ENCODE data around the gene SCN7A.

DNA sequence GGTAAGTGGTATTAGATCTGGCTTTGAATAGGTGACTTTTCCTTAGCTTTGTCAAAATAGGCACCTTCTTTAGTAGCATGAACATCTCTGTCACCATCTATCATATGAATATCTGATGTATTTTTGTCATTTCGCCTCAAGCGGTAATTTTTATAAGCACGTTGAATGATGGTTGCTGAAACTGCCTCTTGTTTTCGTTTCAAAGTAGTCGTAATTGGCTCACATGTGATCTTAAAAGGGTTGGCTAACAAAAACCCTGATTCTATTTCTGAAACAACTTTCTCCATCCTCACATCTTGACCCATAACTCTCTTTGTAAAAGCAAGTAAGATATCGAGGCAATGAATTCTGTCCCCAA is 88.5 kb downstream of the SCN7A start:
- no peak for TF ChIP-seq TAF1 (IDR thresholded peaks at IDR 0.05; ENCODE audit: borderline replicate concordance, insufficient read depth, low read length)
- TF ChIP-seq, protein P1, sequence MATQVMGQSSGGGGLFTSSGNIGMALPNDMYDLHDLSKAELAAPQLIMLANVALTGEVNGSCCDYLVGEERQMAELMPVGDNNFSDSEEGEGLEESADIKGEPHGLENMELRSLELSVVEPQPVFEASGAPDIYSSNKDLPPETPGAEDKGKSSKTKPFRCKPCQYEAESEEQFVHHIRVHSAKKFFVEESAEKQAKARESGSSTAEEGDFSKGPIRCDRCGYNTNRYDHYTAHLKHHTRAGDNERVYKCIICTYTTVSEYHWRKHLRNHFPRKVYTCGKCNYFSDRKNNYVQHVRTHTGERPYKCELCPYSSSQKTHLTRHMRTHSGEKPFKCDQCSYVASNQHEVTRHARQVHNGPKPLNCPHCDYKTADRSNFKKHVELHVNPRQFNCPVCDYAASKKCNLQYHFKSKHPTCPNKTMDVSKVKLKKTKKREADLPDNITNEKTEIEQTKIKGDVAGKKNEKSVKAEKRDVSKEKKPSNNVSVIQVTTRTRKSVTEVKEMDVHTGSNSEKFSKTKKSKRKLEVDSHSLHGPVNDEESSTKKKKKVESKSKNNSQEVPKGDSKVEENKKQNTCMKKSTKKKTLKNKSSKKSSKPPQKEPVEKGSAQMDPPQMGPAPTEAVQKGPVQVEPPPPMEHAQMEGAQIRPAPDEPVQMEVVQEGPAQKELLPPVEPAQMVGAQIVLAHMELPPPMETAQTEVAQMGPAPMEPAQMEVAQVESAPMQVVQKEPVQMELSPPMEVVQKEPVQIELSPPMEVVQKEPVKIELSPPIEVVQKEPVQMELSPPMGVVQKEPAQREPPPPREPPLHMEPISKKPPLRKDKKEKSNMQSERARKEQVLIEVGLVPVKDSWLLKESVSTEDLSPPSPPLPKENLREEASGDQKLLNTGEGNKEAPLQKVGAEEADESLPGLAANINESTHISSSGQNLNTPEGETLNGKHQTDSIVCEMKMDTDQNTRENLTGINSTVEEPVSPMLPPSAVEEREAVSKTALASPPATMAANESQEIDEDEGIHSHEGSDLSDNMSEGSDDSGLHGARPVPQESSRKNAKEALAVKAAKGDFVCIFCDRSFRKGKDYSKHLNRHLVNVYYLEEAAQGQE (IDR thresholded peaks at IDR 0.05; ENCODE audit: insufficient read depth in 1 of 2, low read depth in 2 of 2, low read length in 2 of 2), result no peak

All from PFSK-1 (cell line).